ENCODE measurements around the gene SYT4.
"Not testable (repeated sequence)": the region's sequence is repeated elsewhere in the genome, so short reads cannot be mapped to it uniquely, and the experiment has no call there.

The SYT4 gene, protein sequence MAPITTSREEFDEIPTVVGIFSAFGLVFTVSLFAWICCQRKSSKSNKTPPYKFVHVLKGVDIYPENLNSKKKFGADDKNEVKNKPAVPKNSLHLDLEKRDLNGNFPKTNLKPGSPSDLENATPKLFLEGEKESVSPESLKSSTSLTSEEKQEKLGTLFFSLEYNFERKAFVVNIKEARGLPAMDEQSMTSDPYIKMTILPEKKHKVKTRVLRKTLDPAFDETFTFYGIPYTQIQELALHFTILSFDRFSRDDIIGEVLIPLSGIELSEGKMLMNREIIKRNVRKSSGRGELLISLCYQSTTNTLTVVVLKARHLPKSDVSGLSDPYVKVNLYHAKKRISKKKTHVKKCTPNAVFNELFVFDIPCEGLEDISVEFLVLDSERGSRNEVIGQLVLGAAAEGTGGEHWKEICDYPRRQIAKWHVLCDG

DNA sequence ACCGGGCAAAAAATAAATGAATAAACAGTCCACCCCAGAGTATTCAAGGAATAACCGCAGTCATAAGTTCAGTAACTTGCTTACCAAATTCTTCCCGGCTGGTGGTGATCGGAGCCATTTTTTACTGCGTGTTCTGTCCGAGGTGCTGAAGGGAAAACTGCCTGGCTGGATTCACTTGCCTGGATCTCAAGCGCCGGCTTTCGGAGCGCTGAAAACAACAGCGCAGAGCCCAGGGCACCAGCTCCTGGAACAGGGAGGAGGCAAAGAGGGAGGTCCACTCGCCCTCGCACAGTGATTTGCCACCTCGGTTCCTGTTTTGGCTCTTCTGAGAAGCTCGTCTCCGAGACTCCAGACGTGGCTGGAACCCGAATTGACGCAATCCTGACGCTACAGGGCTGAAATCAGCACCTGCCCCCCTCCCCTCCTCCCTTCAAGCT is at the start of gene SYT4:
SYT4 (minus strand) TSS at position 327 of the 437 bp plus-strand sequence; CDS start at position 118, 209 bp downstream.
- DNase-seq = no peak

- DNase-seq = no peak
Observed at GRCh38 chr18:43322132-43322531, 44.8 kb upstream of the SYT4 start.

- no peak for DNase-seq
Observed at GRCh38 chr18:43314941-43315340, 37.7 kb upstream of the SYT4 start.

- no peak for DNase-seq
Observed at GRCh38 chr18:43312891-43313290, 35.6 kb upstream of the SYT4 start.

DNA sequence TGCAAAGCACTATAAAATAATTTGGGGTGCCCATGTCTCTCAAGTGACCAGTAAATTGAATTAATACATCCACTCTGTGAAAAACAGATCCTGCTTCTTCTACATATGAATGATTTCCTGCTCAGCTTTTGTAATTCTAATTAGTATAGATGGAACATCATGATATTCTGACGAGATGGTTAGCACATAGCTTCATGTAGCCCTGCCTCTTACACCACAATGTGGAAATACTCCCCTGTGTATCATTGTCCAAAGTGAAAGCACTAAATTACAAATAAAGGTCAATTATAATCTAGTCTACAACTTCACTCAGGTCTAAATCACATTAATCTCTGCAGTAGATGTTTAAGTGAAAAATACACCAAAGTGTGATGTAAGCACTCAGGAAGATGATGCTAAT is 32.9 kb upstream of the SYT4 start:
- DNase-seq = no peak

DNA sequence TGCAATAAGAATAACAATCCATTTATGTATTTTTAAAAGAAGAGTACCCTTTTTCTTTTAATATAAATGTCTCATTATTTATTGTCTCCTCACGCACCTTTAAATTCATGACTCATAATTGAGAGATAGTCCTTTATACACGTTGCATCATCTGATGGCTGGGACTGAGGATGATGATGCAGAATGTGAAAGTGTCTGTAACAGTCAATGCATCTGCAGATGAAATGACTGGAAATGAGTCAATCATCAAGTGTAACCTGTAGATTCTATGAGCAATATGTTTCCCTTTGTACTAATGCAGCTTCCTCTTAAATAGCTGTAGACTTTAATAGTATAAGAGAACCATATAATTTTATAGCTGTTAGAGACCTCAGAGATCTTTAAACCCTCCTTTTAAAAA is 26.1 kb upstream of the SYT4 start:
- DNase-seq = no peak

GRCh38 chr18:43286187-43286586 is 8.9 kb upstream of the SYT4 start:
- not testable (repeated sequence) for DNase-seq

DNA sequence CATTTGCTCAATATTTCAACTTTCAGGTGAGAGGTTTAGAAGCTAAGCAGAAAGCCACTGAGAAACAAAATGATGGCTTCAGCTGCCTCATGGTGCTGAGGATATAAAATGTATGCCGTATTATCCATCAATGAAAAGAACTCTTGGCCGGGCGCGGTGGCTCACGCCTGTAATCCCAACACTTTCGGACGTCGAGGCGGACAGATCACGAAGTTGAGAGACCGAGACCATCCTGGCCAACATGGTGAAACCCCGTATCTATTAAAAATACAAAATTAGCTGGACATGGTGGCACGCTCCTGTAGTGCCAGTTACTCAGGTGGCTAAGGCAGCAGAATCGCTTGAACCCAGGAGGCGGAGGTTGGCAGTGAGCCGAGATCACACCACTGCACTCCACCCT is 6.0 kb upstream of the SYT4 start:
- DNase-seq = no peak

- DNase-seq = no peak
Observed at GRCh38 chr18:43279015-43279744, 1.9 kb upstream of the SYT4 start.

DNA sequence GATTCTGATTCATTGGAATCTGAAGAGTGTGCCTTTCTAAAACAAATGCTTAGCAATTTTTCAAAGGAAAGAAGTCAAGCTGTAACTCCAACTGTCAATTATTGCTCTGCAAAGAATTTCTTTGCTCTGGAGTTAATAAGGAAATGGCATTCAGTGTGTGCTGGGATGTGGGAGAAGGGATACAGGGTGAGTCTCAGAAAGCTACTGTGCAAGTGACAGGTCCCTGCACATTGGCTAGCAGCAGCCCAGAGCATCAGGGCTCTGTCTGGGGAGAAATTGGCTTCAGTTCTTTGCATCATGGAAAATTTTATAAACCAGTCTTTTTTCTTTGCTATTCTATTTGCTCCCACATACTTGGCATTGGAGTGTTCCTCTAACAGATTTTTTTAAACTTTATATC is 1.1 kb upstream of the SYT4 start:
- DNase-seq = no peak

GRCh38 chr18:43276491-43276890 is 799 bp downstream of the SYT4 start:
- no peak for DNase-seq

DNA sequence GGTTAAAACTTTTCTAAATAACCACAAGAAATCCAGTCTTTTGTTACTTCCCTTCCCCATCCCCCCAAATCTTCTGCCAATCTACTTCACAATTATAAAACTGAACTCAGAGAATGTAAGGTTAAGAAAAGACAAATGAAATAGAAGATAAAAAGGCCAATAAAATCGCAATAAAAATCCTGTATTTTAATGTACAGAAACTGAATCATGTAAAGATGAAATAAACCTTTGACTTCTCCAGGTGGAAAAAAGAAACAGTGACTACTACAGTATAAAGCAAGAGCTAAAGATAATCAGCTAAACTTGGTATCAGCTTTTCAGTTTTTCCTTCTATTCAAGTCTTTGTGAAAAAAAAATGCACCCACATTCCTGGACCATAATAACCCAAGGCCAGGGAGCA is 1.7 kb downstream of the SYT4 start:
- no peak for DNase-seq

DNA sequence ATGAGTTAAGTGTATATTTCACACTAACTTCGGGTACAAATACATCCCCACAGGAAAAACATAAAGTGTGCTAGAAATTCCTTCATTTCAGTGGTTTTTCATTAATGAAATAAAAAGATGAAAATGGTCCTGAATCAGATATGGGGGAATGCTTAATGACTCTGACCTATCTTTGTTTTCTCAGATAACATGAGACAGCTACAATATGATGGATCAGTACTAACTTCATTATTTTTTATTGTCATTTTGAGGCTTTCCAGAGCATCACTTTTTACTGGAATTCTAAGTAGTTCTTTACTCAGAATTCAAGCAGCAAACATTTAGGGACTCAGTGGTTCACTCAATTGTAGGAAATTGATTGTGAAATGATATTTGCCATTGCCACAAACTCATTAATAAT is 2.8 kb downstream of the SYT4 start:
- no peak for DNase-seq

GRCh38 chr18:43271593-43272432 is 5.5 kb downstream of the SYT4 start:
- DNase-seq = no peak

DNA sequence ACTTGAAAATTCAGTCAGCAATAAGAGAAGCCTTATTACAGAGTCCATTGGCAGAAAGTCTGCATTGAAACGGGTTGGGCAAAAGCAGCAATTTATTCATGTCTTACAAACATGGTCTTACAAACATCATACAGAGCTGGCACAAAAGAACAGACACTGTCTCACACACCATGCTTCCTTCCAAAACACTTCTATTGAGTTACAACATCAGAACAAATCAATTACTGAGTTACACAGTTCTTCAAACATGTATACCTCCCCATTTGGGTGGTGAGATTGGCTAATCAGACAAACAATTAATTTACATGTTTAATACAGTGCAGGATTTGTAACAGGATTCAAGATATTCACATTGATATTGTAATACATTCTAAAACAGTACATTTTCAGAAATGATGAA is 9.5 kb downstream of the SYT4 start:
- DNase-seq = no peak

GRCh38 chr18:43265465-43265864 is 11.8 kb downstream of the SYT4 start:
- DNase-seq = no peak

DNA sequence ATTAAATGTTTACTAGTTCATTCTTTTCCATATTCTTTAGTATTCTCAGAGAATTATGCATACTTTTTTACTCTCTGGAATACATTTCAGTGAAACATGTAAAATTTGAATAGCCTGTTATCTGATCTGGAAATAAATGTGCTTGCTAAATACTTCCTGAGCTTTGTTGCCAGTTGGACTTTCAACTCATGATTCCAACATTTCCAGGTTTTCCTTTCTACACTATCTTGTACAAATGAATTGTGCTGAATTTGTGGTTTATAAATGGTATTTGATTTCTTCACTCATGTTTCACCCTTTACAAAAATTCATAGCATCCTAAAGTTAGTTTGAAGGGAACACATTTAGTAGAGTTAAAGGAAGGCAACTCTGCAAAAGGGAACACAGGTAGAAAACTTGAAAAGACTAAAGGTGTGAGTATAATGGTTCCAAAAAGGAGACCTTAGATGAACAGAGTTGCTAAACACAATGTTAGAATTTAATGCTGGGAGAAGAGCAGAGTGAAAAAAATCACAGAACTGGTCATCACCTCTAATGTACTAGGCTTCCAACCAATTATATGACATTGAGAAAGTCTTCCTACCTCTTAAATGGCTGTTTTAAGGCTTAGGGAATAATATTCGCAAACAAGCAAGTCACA is 28.6 kb downstream of the SYT4 start:
- no peak for DNase-seq

DNA sequence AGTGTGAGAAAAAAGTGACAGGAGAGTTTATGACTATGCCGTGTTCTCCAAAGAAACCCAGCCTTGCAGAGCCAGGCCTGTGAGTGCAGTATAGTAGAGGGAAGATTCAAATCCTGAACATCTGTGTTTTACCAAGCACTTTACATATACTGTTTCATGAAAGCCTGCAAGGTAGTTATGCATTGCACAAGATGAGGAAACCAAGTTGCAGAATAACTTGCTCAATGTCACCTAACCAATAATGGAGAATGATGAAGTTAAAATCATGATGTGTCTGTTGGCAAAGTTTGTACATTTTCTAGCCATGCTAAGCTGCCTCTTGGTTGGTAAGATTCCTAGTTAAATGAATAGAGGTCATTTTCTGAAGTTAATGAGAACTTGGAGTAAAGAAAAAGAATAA is 29.3 kb downstream of the SYT4 start:
- no peak for DNase-seq

GRCh38 chr18:43238429-43238828 is 38.9 kb downstream of the SYT4 start:
- DNase-seq = no peak

GRCh38 chr18:43236921-43237320 is 40.4 kb downstream of the SYT4 start:
- no peak for DNase-seq

- DNase-seq = no peak
Observed at GRCh38 chr18:43234889-43235288, 42.4 kb downstream of the SYT4 start.

- no peak for DNase-seq
Observed at GRCh38 chr18:43222501-43222900, 54.8 kb downstream of the SYT4 start.

DNA sequence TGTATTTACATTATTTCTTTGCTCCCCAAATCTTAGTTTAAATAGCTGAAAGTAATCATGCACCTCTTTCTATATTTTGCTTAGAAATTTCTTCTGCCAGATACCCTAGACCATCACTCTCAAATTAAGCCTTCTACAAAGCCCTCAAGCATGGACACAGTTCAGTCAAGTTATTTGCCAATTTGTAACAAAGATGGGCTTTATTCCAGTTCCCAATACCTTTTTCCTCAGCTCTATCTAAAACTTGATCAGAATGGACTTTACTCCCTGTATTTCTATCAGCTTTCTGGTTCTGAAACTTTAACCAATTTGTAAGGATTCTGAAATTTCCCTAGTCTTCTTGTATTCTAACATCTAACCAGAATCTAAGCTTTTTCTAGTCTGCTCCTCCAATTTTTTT is 56.6 kb downstream of the SYT4 start:
- no peak for DNase-seq

Measured in activated CD8-positive, alpha-beta memory T cell treated with anti-CD3 and anti-CD28 coated beads for 24 hours (primary cell).